ENCODE data around the gene SLC17A9.
"Not testable (repeated sequence)": the region's sequence is repeated elsewhere in the genome, so short reads cannot be mapped to it uniquely, and the experiment has no call there.

GRCh38 chr20:62923059-62923668 lies 29.3 kb upstream of the SLC17A9 start:
- not testable (repeated sequence) for TF ChIP-seq CTCF (conservative IDR thresholded peaks at IDR 0.05; ENCODE audit: low read depth in 2 of 2); CREB1 (CRISPR knock-in tag; IDR thresholded peaks at IDR 0.05; ENCODE audit: low read depth); JUNB (IDR thresholded peaks at IDR 0.05; ENCODE audit: unreplicated experiment); ZNF331 (CRISPR knock-in tag; IDR thresholded peaks at IDR 0.05; ENCODE audit: low read depth); EZH2 (IDR thresholded peaks at IDR 0.05; ENCODE audit: low read depth, unreplicated experiment); REST (IDR thresholded peaks at IDR 0.05; ENCODE audit: unreplicated experiment); POLR2AphosphoS5 (IDR thresholded peaks at IDR 0.05; ENCODE audit: low read depth); EZH2phosphoT487 (IDR thresholded peaks at IDR 0.05; ENCODE audit: unreplicated experiment); NANOG (IDR thresholded peaks at IDR 0.05; ENCODE audit: borderline replicate concordance)
